ENCODE measurements around the gene GLE1. TPM values are rescaled to one million over a fixed set of nuclear protein-coding genes. Genes with fewer than 3 reads are reported as not detected.

GLE1 gene
- total RNA-seq, 1 donor from 2014 or later, result 17.5 TPM

GRCh38 chr9:128479262-128479661, 25.3 kb upstream of the GLE1 start:
- FAIRE-seq, result no peak

DNA sequence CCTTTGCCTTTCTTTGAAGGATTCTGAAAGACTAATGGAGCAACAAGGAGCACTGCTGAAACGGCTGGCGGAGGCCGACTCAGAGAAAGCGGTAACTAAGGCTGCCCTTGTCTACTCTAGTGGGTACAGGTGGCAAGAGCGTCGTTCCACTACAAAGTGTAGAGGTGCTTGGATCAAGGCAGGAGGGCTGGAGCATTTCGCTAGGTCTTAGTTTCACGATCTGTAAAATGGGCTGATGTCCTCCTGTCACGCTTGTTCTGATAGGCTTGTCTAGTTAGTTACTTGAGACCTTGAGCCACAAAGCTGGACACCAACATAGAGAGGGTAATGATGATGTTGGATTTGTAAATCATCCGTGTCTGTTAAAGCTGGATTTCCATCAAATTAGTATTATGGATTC, 23.0 kb upstream of the GLE1 start:
- H3K4me1 ChIP-seq (ENCODE audit: insufficient read depth, low read length), result no peaks in the 10 kb centered on the region
- H3K79me2 ChIP-seq (ENCODE audit: insufficient read depth, low read length), result no peaks in the 10 kb centered on the region
- H2AFZ ChIP-seq (ENCODE audit: low read depth, low read length), result no peak overlapping the region
- H3K9me3 Mint-ChIP-seq (ENCODE audit: unreplicated experiment), result no peaks in the 10 kb centered on the region
- no peaks in the 10 kb centered on the region for H3K4me1 Mint-ChIP-seq (ENCODE audit: low read depth, unreplicated experiment)
- FAIRE-seq (no peak), DNase-seq (ENCODE audit: low read depth) (no peak)
- H3K36me3 Mint-ChIP-seq (ENCODE audit: low read depth, unreplicated experiment), result peaks cover 34% of the 10 kb centered on the region
- H3K4me3 Mint-ChIP-seq (ENCODE audit: unreplicated experiment), result no peak overlapping the region
- no peak overlapping the region for H3K9ac ChIP-seq (ENCODE audit: low read length)
- no peak overlapping the region for H3K27ac Mint-ChIP-seq (ENCODE audit: unreplicated experiment)
- no peaks in the 10 kb centered on the region for H3K27me3 Mint-ChIP-seq (ENCODE audit: low read depth, unreplicated experiment)
- no peaks in the 10 kb centered on the region for H4K20me1 ChIP-seq (ENCODE audit: insufficient read depth, low read length)
- H3K9me3 ChIP-seq (ENCODE audit: insufficient read depth, low read depth, low read length), result no peaks in the 10 kb centered on the region
- no peaks in the 10 kb centered on the region for H3K27me3 ChIP-seq (ENCODE audit: insufficient read depth, low read length)
- no peak overlapping the region for H3K4me3 ChIP-seq (ENCODE audit: insufficient read depth, low read depth, low read length)
- no peak overlapping the region for H3K27ac ChIP-seq (ENCODE audit: low read depth, low read length)
- H3K36me3 ChIP-seq (ENCODE audit: insufficient read depth, low read length), result peaks cover 42% of the 10 kb centered on the region
- no peak overlapping the region for H3K4me2 ChIP-seq (ENCODE audit: low read length)
- no peak for TF ChIP-seq EZH2 (IDR thresholded peaks at IDR 0.05; ENCODE audit: insufficient read depth, low read length)
- TF ChIP-seq, protein P1, sequence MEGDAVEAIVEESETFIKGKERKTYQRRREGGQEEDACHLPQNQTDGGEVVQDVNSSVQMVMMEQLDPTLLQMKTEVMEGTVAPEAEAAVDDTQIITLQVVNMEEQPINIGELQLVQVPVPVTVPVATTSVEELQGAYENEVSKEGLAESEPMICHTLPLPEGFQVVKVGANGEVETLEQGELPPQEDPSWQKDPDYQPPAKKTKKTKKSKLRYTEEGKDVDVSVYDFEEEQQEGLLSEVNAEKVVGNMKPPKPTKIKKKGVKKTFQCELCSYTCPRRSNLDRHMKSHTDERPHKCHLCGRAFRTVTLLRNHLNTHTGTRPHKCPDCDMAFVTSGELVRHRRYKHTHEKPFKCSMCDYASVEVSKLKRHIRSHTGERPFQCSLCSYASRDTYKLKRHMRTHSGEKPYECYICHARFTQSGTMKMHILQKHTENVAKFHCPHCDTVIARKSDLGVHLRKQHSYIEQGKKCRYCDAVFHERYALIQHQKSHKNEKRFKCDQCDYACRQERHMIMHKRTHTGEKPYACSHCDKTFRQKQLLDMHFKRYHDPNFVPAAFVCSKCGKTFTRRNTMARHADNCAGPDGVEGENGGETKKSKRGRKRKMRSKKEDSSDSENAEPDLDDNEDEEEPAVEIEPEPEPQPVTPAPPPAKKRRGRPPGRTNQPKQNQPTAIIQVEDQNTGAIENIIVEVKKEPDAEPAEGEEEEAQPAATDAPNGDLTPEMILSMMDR (IDR thresholded peaks at IDR 0.05; ENCODE audit: insufficient read depth, low read depth, low read length), result no peak

More at GRCh38 chr9:128479262-128479661, 25.3 kb upstream of the GLE1 start:
- no peak overlapping the region for H2AFZ ChIP-seq (ENCODE audit: low read depth, low read length)
- no peaks in the 10 kb centered on the region for H3K27me3 Mint-ChIP-seq (ENCODE audit: low read depth, unreplicated experiment)
- H3K9me3 ChIP-seq (ENCODE audit: insufficient read depth, low read depth, low read length), result no peaks in the 10 kb centered on the region
- no peak overlapping the region for H3K9ac ChIP-seq (ENCODE audit: low read length)
- H3K4me3 Mint-ChIP-seq (ENCODE audit: unreplicated experiment), result no peak overlapping the region
- no peak overlapping the region for H3K27ac ChIP-seq (ENCODE audit: low read depth, low read length)
- H3K4me2 ChIP-seq (ENCODE audit: low read length), result no peak overlapping the region
- no peaks in the 10 kb centered on the region for H3K4me1 Mint-ChIP-seq (ENCODE audit: low read depth, unreplicated experiment)
- no peak overlapping the region for H3K4me3 ChIP-seq (ENCODE audit: insufficient read depth, low read depth, low read length)
- peaks cover 33% of the 10 kb centered on the region for H3K36me3 ChIP-seq (ENCODE audit: insufficient read depth, low read length)
- H3K27ac Mint-ChIP-seq (ENCODE audit: unreplicated experiment), result no peak overlapping the region
- H3K79me2 ChIP-seq (ENCODE audit: insufficient read depth, low read length), result no peaks in the 10 kb centered on the region
- H3K36me3 Mint-ChIP-seq (ENCODE audit: low read depth, unreplicated experiment), result peaks cover 28% of the 10 kb centered on the region
- no peak for TF ChIP-seq EZH2 (IDR thresholded peaks at IDR 0.05; ENCODE audit: insufficient read depth, low read length)
- H4K20me1 ChIP-seq (ENCODE audit: insufficient read depth, low read length), result no peaks in the 10 kb centered on the region
- DNase-seq (ENCODE audit: low read depth), result no peak
- H3K4me1 ChIP-seq (ENCODE audit: insufficient read depth, low read length), result no peaks in the 10 kb centered on the region
- no peaks in the 10 kb centered on the region for H3K9me3 Mint-ChIP-seq (ENCODE audit: unreplicated experiment)
- H3K27me3 ChIP-seq (ENCODE audit: insufficient read depth, low read length), result no peaks in the 10 kb centered on the region

DNA sequence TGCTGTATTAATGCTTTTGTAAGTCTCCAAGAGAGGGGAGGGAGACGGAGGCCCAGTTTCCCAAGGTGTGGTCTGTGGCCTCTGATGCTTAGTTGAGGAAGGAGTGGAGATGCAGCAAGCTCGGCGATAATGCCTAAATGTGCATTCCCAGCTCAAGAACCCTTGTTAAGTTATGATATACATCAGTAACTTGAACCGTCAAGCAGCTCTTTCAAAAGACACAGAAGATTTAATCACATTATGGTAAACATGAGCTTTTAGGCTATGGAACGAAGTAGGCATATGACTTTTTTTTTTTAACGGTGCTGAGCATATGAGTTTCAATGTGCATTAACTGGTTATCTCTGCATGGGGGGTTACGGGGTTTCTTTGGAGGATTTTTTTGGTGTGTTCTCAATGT, 22.3 kb upstream of the GLE1 start:
- H3K27me3 ChIP-seq (ENCODE audit: insufficient read depth, low read length), result no peaks in the 10 kb centered on the region
- H2AFZ ChIP-seq (ENCODE audit: low read depth, low read length), result no peak overlapping the region
- H3K4me1 ChIP-seq (ENCODE audit: insufficient read depth, low read length), result no peaks in the 10 kb centered on the region
- peaks cover 44% of the 10 kb centered on the region for H3K36me3 ChIP-seq (ENCODE audit: insufficient read depth, low read length)
- FAIRE-seq, result no peak
- no peaks in the 10 kb centered on the region for H3K9me3 ChIP-seq (ENCODE audit: insufficient read depth, low read depth, low read length)
- Mint-ChIP-seq H3K9me3 (ENCODE audit: unreplicated experiment) (no peaks in the 10 kb centered on the region), H3K27me3 (ENCODE audit: low read depth, unreplicated experiment) (no peaks in the 10 kb centered on the region), H3K4me1 (ENCODE audit: low read depth, unreplicated experiment) (no peaks in the 10 kb centered on the region), H3K4me3 (ENCODE audit: unreplicated experiment) (no peak overlapping the region), H3K36me3 (ENCODE audit: low read depth, unreplicated experiment) (peaks cover 36% of the 10 kb centered on the region), H3K27ac (ENCODE audit: unreplicated experiment) (no peak overlapping the region)
- no peak overlapping the region for H3K9ac ChIP-seq (ENCODE audit: low read length)
- H3K27ac ChIP-seq (ENCODE audit: low read depth, low read length), result no peak overlapping the region
- H3K79me2 ChIP-seq (ENCODE audit: insufficient read depth, low read length), result no peaks in the 10 kb centered on the region
- H3K4me2 ChIP-seq (ENCODE audit: low read length), result no peak overlapping the region
- TF ChIP-seq, protein P1 (IDR thresholded peaks at IDR 0.05; ENCODE audit: insufficient read depth, low read depth, low read length), result no peak
- no peak for TF ChIP-seq EZH2 (IDR thresholded peaks at IDR 0.05; ENCODE audit: insufficient read depth, low read length)
- H3K4me3 ChIP-seq (ENCODE audit: insufficient read depth, low read depth, low read length), result no peak overlapping the region
- no peak for DNase-seq (ENCODE audit: low read depth)
- no peaks in the 10 kb centered on the region for H4K20me1 ChIP-seq (ENCODE audit: insufficient read depth, low read length)

Measured in astrocyte (in vitro differentiated cells and primary cell).